ENCODE data around the gene TMTC3. TPM values are rescaled to one million over a fixed set of nuclear protein-coding genes. Genes with fewer than 3 reads are reported as not detected.
A peak's percentile ranks its signal among the peaks of the same experiment; 100 is the strongest.

The TMTC3 gene
- total RNA-seq, 1 donor from 2014 or later: 8.8 TPM

DNA sequence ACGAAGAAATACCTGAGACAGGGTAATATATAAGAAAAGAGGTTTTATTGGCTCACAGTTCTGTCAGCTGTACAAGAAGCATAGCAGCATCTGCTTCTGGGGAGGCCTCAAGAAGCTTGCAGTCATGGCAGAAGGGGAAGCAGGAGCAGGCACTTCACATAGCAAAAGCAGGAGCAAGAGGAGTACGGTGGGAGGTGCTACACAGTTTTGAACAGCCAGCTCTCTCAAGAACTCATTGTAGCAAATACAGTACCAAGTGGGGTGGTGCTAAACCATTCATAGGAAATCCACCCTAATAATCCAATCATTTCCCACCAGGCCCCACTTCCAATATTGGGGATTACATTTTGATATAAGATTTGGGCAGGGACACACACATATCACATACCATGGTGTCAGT is 8.0 kb downstream of the TMTC3 start:
- peaks cover 15% of the 10 kb centered on the region for H3K4me1 ChIP-seq
- TF ChIP-seq, protein P1, sequence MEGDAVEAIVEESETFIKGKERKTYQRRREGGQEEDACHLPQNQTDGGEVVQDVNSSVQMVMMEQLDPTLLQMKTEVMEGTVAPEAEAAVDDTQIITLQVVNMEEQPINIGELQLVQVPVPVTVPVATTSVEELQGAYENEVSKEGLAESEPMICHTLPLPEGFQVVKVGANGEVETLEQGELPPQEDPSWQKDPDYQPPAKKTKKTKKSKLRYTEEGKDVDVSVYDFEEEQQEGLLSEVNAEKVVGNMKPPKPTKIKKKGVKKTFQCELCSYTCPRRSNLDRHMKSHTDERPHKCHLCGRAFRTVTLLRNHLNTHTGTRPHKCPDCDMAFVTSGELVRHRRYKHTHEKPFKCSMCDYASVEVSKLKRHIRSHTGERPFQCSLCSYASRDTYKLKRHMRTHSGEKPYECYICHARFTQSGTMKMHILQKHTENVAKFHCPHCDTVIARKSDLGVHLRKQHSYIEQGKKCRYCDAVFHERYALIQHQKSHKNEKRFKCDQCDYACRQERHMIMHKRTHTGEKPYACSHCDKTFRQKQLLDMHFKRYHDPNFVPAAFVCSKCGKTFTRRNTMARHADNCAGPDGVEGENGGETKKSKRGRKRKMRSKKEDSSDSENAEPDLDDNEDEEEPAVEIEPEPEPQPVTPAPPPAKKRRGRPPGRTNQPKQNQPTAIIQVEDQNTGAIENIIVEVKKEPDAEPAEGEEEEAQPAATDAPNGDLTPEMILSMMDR (IDR thresholded peaks at IDR 0.05; ENCODE audit: borderline replicate concordance): no peak
- intact Hi-C loops (cut with micrococcal nuclease): loop anchor here (10.0 kb wide), 1 partner anchor 845 kb away; no protein-coding TSS in a partner anchor

DNA sequence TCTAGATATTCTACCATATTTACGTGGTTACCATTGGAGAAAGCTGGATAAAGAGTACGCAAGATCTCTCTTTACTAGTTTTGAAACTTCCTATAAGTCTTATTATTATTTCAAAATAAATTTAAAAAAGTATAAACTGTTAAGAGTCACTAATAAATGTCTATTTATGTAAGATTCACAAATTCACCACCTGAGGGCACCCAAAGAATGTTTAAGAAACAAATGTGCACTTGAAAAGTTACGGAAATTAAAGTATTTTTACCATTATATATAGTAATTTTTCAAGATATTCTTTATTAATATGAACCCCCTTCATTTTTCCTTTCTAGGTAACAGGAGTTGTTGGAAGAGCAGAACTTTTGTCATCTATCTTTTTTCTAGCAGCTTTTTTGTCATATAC is 11.9 kb downstream of the TMTC3 start:
- peaks cover 9% of the 10 kb centered on the region for H3K36me3 ChIP-seq
- DNase-seq: no peak
- no peaks in the 10 kb centered on the region for H3K27me3 ChIP-seq (ENCODE audit: low read depth)
- H3K4me1 ChIP-seq: no peaks in the 10 kb centered on the region
- TF ChIP-seq, protein P1 (IDR thresholded peaks at IDR 0.05; ENCODE audit: borderline replicate concordance): peak; percentile 42
- no peaks in the 10 kb centered on the region for H3K9me3 ChIP-seq (replicated peaks)
- H3K27ac ChIP-seq (replicated peaks): no peak overlapping the region
- intact Hi-C loops (cut with micrococcal nuclease): loop anchor here (10.0 kb wide), 1 partner anchor 841 kb away; no protein-coding TSS in a partner anchor
- H3K4me3 ChIP-seq: no peak overlapping the region

More for the DNA sequence above, 8.0 kb downstream of the TMTC3 start:
- Histone ChIP-seq H3K36me3 (no peaks in the 10 kb centered on the region), H3K9me3 (replicated peaks) (no peaks in the 10 kb centered on the region), H3K27me3 (ENCODE audit: low read depth) (no peaks in the 10 kb centered on the region), H3K4me3 (no peak overlapping the region), H3K27ac (replicated peaks) (no peak overlapping the region)
- DNase-seq: no peak

DNA sequence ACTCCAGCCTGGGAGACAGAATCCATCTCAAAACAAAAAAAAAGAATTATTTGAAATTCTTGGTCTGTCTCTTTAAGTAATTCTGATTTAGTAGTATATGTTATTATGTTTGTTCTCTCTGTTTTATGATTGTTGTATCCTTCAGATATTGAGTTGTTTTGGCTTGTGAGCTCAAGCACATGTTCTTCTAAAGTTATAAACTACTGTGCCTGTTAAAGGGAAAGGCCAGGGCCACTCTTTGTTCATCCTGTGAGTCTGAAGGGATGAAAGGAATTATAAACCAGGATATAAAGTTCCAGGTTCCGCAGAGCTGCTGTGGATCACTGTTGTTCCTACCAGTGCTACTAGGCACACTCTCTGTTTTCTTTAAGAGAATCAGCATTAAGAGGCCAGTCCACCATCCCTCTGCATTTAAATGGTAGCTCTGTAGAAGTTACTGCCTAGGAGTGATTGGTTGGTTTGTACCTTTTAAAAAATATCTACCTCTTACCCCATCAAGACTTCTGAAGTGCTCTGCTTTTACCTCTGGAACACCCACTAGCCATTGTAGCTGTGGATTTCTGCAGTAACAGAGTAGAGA is 14.1 kb downstream of the TMTC3 start:
- Histone ChIP-seq H3K27me3 (ENCODE audit: low read depth) (no peaks in the 10 kb centered on the region), H3K9me3 (replicated peaks) (no peaks in the 10 kb centered on the region), H3K4me3 (no peak overlapping the region), H3K4me1 (no peaks in the 10 kb centered on the region), H3K36me3 (peaks cover 17% of the 10 kb centered on the region), H3K27ac (replicated peaks) (no peak overlapping the region)
- intact Hi-C loops (cut with micrococcal nuclease): loop anchor here (10.0 kb wide), 1 partner anchor 839 kb away; no protein-coding TSS in a partner anchor
- TF ChIP-seq, protein P1 (IDR thresholded peaks at IDR 0.05; ENCODE audit: borderline replicate concordance): no peak
- no peak for DNase-seq

DNA sequence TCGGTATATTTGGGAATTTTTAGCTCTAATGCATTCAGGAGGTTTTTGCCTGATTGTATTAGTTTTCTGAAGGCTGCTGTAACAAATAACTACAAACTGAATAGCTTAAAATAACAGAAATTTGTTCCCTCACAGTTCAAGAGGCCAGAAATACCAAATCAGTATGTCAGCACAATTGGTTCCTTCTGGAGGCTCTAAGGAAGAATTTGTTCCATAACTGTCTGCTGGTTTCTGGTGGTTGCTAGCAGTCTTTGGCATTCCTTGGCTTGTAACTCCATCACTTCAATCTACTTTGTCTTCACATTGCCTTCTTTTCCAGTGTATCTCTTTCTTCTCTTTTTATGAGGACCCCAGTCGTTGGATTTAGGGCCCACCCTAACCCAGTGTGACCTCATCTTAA is 21.3 kb downstream of the TMTC3 start:
- Histone ChIP-seq H3K27me3 (ENCODE audit: low read depth) (no peaks in the 10 kb centered on the region), H3K36me3 (peaks cover 57% of the 10 kb centered on the region), H3K27ac (replicated peaks) (no peak overlapping the region), H3K4me1 (no peaks in the 10 kb centered on the region), H3K4me3 (no peak overlapping the region), H3K9me3 (replicated peaks) (no peaks in the 10 kb centered on the region)
- intact Hi-C loops (cut with micrococcal nuclease): no loop called here
- TF ChIP-seq, protein P1 (IDR thresholded peaks at IDR 0.05; ENCODE audit: borderline replicate concordance): no peak
- DNase-seq: no peak

DNA sequence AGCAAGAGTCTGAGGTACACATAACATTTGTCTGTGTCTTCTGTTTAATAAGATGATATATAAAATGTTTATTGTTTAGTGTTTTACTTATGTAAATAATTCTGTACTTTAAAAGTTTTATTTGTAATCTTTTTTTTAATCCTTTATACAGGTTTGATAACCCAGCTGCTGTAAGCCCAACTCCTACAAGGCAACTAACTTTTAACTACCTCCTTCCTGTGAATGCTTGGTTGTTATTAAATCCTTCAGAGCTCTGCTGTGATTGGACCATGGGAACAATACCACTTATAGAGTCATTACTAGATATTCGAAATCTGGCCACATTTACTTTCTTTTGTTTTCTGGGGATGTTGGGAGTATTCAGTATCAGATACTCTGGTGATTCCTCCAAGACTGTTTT is 24.1 kb downstream of the TMTC3 start:
- no peak overlapping the region for H3K4me3 ChIP-seq
- no peak for DNase-seq
- H3K9me3 ChIP-seq (replicated peaks): no peaks in the 10 kb centered on the region
- intact Hi-C loops (cut with micrococcal nuclease): no loop called here
- no peaks in the 10 kb centered on the region for H3K4me1 ChIP-seq
- H3K27me3 ChIP-seq (ENCODE audit: low read depth): no peaks in the 10 kb centered on the region
- H3K36me3 ChIP-seq: peaks cover 71% of the 10 kb centered on the region
- no peak overlapping the region for H3K27ac ChIP-seq (replicated peaks)
- TF ChIP-seq, protein P1 (IDR thresholded peaks at IDR 0.05; ENCODE audit: borderline replicate concordance): no peak

Data from left ventricle myocardium inferior (tissue), 1 donor.